ENCODE measurements around the gene SND1.

The SND1 gene

GRCh38 chr7:127741764-127742375 lies 89.9 kb downstream of the SND1 start:
- H3K27ac Mint-ChIP-seq = no peak overlapping the region
- no peak overlapping the region for H3K4me3 Mint-ChIP-seq
- H3K27me3 Mint-ChIP-seq = no peaks in the 10 kb centered on the region
- DNase-seq (ENCODE audit: low spot score in 2 of 2) (no peak), ATAC-seq (ENCODE audit: low read depth) (no peak)
- peaks cover 24% of the 10 kb centered on the region for H3K4me1 Mint-ChIP-seq
- H3K36me3 Mint-ChIP-seq = peaks cover 10% of the 10 kb centered on the region
- H3K9me3 Mint-ChIP-seq = no peaks in the 10 kb centered on the region

- no peaks in the 10 kb centered on the region for H3K9me3 Mint-ChIP-seq
- no peak overlapping the region for H3K4me3 Mint-ChIP-seq
- DNase-seq (ENCODE audit: low spot score in 2 of 2) = no peak
- H3K36me3 Mint-ChIP-seq = peaks cover 20% of the 10 kb centered on the region
- H3K4me1 Mint-ChIP-seq = peaks cover 24% of the 10 kb centered on the region
- ATAC-seq (ENCODE audit: low read depth) = no peak
- no peak overlapping the region for H3K27ac Mint-ChIP-seq
- H3K27me3 Mint-ChIP-seq = no peaks in the 10 kb centered on the region
Observed at GRCh38 chr7:127745445-127745844, 93.5 kb downstream of the SND1 start.

- Mint-ChIP-seq H3K36me3 (peaks cover 11% of the 10 kb centered on the region), H3K27ac (no peak overlapping the region), H3K4me1 (peaks cover 36% of the 10 kb centered on the region), H3K9me3 (no peaks in the 10 kb centered on the region), H3K27me3 (no peaks in the 10 kb centered on the region), H3K4me3 (no peak overlapping the region)
- DNase-seq (ENCODE audit: low spot score in 2 of 2) = no peak
- ATAC-seq (ENCODE audit: low read depth) = no peak
Observed at GRCh38 chr7:127751062-127751461, 99.1 kb downstream of the SND1 start.

- peak overlapping the region; percentile 64 for H3K27ac Mint-ChIP-seq
Observed at GRCh38 chr7:127751490-127752448, 99.8 kb downstream of the SND1 start.

GRCh38 chr7:127752829-127753228 lies 100.8 kb downstream of the SND1 start:
- Mint-ChIP-seq H3K36me3 (peaks cover 11% of the 10 kb centered on the region), H3K27me3 (no peaks in the 10 kb centered on the region), H3K27ac (peak overlapping the region; percentile 46), H3K4me3 (no peak overlapping the region), H3K9me3 (no peaks in the 10 kb centered on the region), H3K4me1 (peaks cover 42% of the 10 kb centered on the region)
- DNase-seq (ENCODE audit: low spot score in 2 of 2) (no peak), ATAC-seq (ENCODE audit: low read depth) (no peak)

More at GRCh38 chr7:127751490-127752448, 99.8 kb downstream of the SND1 start:
- Mint-ChIP-seq H3K4me1 (peaks cover 38% of the 10 kb centered on the region), H3K27me3 (no peaks in the 10 kb centered on the region), H3K4me3 (no peak overlapping the region), H3K9me3 (no peaks in the 10 kb centered on the region), H3K36me3 (peaks cover 11% of the 10 kb centered on the region)
- DNase-seq (ENCODE audit: low spot score in 2 of 2) (peak in 1 of 2 donors; percentile 1), ATAC-seq (ENCODE audit: low read depth) (no peak)

GRCh38 chr7:127754457-127754856 lies 102.5 kb downstream of the SND1 start:
- H3K27me3 Mint-ChIP-seq = no peaks in the 10 kb centered on the region
- no peaks in the 10 kb centered on the region for H3K9me3 Mint-ChIP-seq
- peaks cover 37% of the 10 kb centered on the region for H3K4me1 Mint-ChIP-seq
- peaks cover under 1% of the 10 kb centered on the region for H3K36me3 Mint-ChIP-seq
- no peak for ATAC-seq (ENCODE audit: low read depth)
- no peak overlapping the region for H3K4me3 Mint-ChIP-seq
- no peak overlapping the region for H3K27ac Mint-ChIP-seq
- DNase-seq (ENCODE audit: low spot score in 2 of 2) = no peak

- Mint-ChIP-seq H3K4me3 (no peak overlapping the region), H3K4me1 (peaks cover 38% of the 10 kb centered on the region), H3K36me3 (no peaks in the 10 kb centered on the region), H3K27ac (no peak overlapping the region), H3K9me3 (no peaks in the 10 kb centered on the region), H3K27me3 (no peaks in the 10 kb centered on the region)
- DNase-seq (ENCODE audit: low spot score in 2 of 2) (no peak), ATAC-seq (ENCODE audit: low read depth) (no peak)
Observed at GRCh38 chr7:127755521-127755920, 103.5 kb downstream of the SND1 start.

GRCh38 chr7:127755965-127756364 lies 104.0 kb downstream of the SND1 start:
- H3K4me3 Mint-ChIP-seq = no peak overlapping the region
- peaks cover 36% of the 10 kb centered on the region for H3K4me1 Mint-ChIP-seq
- no peaks in the 10 kb centered on the region for H3K27me3 Mint-ChIP-seq
- no peaks in the 10 kb centered on the region for H3K9me3 Mint-ChIP-seq
- H3K36me3 Mint-ChIP-seq = no peaks in the 10 kb centered on the region
- H3K27ac Mint-ChIP-seq = no peak overlapping the region
- DNase-seq (ENCODE audit: low spot score in 2 of 2) = no peak
- no peak for ATAC-seq (ENCODE audit: low read depth)

- Mint-ChIP-seq H3K4me3 (no peak overlapping the region), H3K9me3 (no peaks in the 10 kb centered on the region), H3K36me3 (no peaks in the 10 kb centered on the region), H3K27me3 (no peaks in the 10 kb centered on the region), H3K27ac (no peak overlapping the region), H3K4me1 (peaks cover 28% of the 10 kb centered on the region)
- ATAC-seq (ENCODE audit: low read depth) = no peak
- no peak for DNase-seq (ENCODE audit: low spot score in 2 of 2)
Observed at GRCh38 chr7:127758105-127758504, 106.1 kb downstream of the SND1 start.

GRCh38 chr7:127758845-127759244 lies 106.9 kb downstream of the SND1 start:
- ATAC-seq (ENCODE audit: low read depth) (no peak), DNase-seq (ENCODE audit: low spot score in 2 of 2) (no peak)
- no peaks in the 10 kb centered on the region for H3K27me3 Mint-ChIP-seq
- no peak overlapping the region for H3K4me3 Mint-ChIP-seq
- H3K27ac Mint-ChIP-seq = no peak overlapping the region
- no peaks in the 10 kb centered on the region for H3K36me3 Mint-ChIP-seq
- peaks cover 23% of the 10 kb centered on the region for H3K4me1 Mint-ChIP-seq
- no peaks in the 10 kb centered on the region for H3K9me3 Mint-ChIP-seq

GRCh38 chr7:127759945-127760421 lies 108.0 kb downstream of the SND1 start:
- no peak overlapping the region for H3K27ac Mint-ChIP-seq
- DNase-seq (ENCODE audit: low spot score in 2 of 2) (no peak), ATAC-seq (ENCODE audit: low read depth) (no peak)
- no peak overlapping the region for H3K4me3 Mint-ChIP-seq
- H3K36me3 Mint-ChIP-seq = no peaks in the 10 kb centered on the region
- peaks cover 21% of the 10 kb centered on the region for H3K4me1 Mint-ChIP-seq
- no peaks in the 10 kb centered on the region for H3K27me3 Mint-ChIP-seq
- H3K9me3 Mint-ChIP-seq = no peaks in the 10 kb centered on the region

GRCh38 chr7:127760436-127761031 lies 108.5 kb downstream of the SND1 start:
- Mint-ChIP-seq H3K4me1 (peaks cover 18% of the 10 kb centered on the region), H3K9me3 (no peaks in the 10 kb centered on the region), H3K27me3 (no peaks in the 10 kb centered on the region), H3K4me3 (no peak overlapping the region), H3K27ac (no peak overlapping the region), H3K36me3 (no peaks in the 10 kb centered on the region)
- DNase-seq (ENCODE audit: low spot score in 2 of 2) (no peak), ATAC-seq (ENCODE audit: low read depth) (no peak)

- Mint-ChIP-seq H3K27me3 (no peaks in the 10 kb centered on the region), H3K4me1 (peaks cover 18% of the 10 kb centered on the region)
- ATAC-seq (ENCODE audit: low read depth) = no peak
Observed at GRCh38 chr7:127761196-127761595, 109.2 kb downstream of the SND1 start.

GRCh38 chr7:127764681-127765080 lies 112.7 kb downstream of the SND1 start:
- ATAC-seq (ENCODE audit: low read depth) = no peak
- Mint-ChIP-seq H3K4me3 (no peak overlapping the region), H3K4me1 (peaks cover 27% of the 10 kb centered on the region), H3K36me3 (peaks cover 6% of the 10 kb centered on the region), H3K27me3 (no peaks in the 10 kb centered on the region), H3K27ac (no peak overlapping the region), H3K9me3 (peaks cover 1% of the 10 kb centered on the region)
- no peak for DNase-seq (ENCODE audit: low spot score in 2 of 2)

More at GRCh38 chr7:127761196-127761595, 109.2 kb downstream of the SND1 start:
- DNase-seq (ENCODE audit: low spot score in 2 of 2) = no peak
- peaks cover 1% of the 10 kb centered on the region for H3K36me3 Mint-ChIP-seq
- H3K4me3 Mint-ChIP-seq = no peak overlapping the region
- H3K9me3 Mint-ChIP-seq = no peaks in the 10 kb centered on the region
- no peak overlapping the region for H3K27ac Mint-ChIP-seq

Measured in memory B cell (primary cell).